Measurements from ENCODE around the gene SLC2A3. TPM values are rescaled to one million over a fixed set of nuclear protein-coding genes. Genes with fewer than 3 reads are reported as not detected.
"Not testable (repeated sequence)": the region's sequence is repeated elsewhere in the genome, so short reads cannot be mapped to it uniquely, and the experiment has no call there.

The SLC2A3 gene
- total RNA-seq, 2 experiments from 2014 or later, result 227 to 230 TPM

DNA sequence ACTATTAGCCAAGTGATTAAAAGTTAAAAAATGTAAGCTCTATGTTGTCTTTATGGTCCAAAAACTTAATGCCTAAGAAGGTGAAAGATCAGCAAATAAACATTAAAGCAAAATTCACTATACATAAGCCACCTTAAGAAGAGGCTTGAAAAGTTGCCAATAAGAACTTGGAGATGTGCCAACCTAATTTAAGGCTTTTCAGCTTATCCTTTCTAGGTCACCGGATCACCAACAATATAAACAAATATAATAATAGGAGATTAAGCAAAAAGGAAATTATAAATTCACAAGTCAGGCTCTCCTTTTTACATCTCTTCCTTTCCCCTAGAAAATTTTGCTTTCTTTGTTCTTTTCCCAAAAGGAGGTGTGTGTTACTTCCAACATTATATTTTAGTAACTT is 30.9 kb downstream of the SLC2A3 start:
- DNase-seq, result no peak
- Mint-ChIP-seq H3K27ac (no peak overlapping the region), H3K9me3 (no peaks in the 10 kb centered on the region), H3K36me3 (ENCODE audit: low read depth) (no peaks in the 10 kb centered on the region), H3K4me3 (no peak overlapping the region), H3K4me1 (no peaks in the 10 kb centered on the region), H3K27me3 (no peaks in the 10 kb centered on the region)
- ChIA-PET POLR2A (no interaction called here), CTCF (no interaction called here)

DNA sequence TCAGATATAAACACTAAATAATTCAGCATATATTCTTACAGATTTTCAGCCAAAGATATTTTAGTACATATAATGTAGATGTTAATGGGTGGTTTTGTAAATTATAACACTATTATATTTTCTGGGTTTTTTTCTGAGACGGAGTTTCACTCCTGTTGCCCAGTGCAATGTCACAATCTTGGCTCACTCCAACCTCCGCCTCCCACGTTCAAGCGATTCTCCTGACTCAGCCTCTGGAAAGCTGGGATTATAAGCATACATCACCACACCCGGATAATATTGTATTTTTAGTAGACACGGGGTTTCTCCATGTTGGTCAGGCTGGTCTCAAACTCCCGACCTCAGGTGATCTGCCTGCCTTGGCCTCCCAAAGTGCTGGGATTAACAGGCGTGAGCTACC is 33.6 kb downstream of the SLC2A3 start:
- DNase-seq; H3K36me3 Mint-ChIP-seq (ENCODE audit: low read depth); CTCF ChIA-PET; H3K9me3 Mint-ChIP-seq; H3K27ac Mint-ChIP-seq; H3K4me1 Mint-ChIP-seq; POLR2A ChIA-PET; H3K4me3 Mint-ChIP-seq; H3K27me3 Mint-ChIP-seq: not testable (repeated sequence)

DNA sequence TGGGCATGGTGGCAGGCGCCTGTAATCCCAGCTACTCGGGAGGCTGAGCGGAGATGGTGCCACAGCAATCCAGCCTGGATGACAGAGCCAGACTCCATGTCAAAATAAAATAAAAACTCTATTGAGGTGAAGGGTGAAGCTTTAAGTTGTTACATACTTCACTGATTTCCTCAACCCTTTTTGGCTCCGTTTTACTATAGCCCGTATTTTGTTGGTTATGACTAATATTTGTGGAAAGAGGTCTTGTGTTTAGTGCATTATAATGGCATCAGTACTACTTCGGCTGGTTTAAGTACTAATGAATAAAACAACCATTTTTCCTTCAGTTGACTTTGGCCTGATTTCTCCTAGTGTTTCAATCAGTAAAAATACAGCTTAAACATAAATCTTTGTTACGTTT is 36.2 kb downstream of the SLC2A3 start:
- DNase-seq, result no peak
- no peaks in the 10 kb centered on the region for H3K9me3 Mint-ChIP-seq
- no peak overlapping the region for H3K27ac Mint-ChIP-seq
- ChIA-PET CTCF (interaction anchor here (0.7 to 1.1 kb wide), 2 partner anchors 14 to 93 kb away, joined by 3 read pairs; no protein-coding TSS in a partner anchor), POLR2A (no interaction called here)
- H3K36me3 Mint-ChIP-seq (ENCODE audit: low read depth), result no peaks in the 10 kb centered on the region
- no peak overlapping the region for H3K4me3 Mint-ChIP-seq
- no peaks in the 10 kb centered on the region for H3K4me1 Mint-ChIP-seq
- H3K27me3 Mint-ChIP-seq, result no peaks in the 10 kb centered on the region

DNA sequence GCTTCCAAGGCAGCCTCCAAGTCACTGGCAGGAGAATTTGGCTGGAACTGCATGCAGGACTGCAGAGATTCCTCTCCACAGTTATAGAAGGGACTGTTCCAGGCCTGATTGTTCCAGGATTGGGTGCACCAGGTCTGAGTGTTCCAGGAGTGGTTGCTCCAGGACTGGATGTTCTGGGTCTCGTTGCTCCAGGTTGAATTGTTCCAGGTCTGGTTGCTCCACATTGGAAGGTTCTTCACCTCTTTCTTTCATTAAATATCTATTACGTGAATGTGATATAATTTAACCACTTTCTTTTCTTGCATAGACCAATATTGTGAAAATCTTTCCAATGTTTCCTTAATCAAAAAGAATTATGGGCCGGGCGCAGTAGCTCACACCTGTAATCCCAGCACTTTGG is 39.3 kb downstream of the SLC2A3 start:
- H3K27ac Mint-ChIP-seq; H3K27me3 Mint-ChIP-seq; H3K9me3 Mint-ChIP-seq; H3K36me3 Mint-ChIP-seq (ENCODE audit: low read depth); H3K4me1 Mint-ChIP-seq; CTCF ChIA-PET; DNase-seq; POLR2A ChIA-PET; H3K4me3 Mint-ChIP-seq: not testable (repeated sequence)

DNA sequence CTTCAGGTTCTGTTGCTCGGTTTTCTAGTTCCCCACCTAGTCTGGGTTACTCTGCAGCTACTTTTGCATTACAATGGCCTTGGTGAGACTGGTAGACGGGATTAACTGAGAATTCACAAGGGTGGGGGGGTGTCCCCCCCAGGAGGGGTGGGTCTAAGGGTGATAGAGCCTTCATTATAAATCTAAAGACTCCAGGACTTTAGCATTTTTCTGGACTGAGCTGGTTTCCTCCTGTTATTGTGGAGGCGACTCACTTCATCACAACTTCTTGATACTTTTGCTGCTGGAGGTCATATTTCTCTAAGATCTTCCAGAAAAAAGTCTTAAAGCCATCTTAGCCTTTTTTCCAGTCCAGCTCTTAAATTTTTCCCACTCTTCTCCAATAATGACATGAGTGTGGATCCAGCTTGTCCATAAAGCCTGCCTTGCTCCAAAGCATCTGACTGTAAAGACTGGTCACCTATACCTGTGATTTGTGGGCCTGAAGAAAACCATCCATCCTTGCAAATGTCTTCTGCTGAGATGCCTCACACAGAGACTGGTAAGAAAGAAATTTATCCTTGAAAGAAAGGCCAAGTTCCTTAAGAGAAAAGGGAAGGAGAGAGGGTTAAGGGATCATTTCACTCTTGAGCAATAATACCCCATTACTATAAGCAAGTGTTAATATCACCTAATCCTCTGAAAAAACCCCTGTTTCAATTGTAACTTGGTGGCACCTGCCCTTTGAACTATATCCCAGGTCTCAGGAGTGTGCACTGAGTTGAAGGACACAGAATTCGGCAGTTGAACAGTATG is 43.6 kb downstream of the SLC2A3 start:
- peaks cover 4% of the 10 kb centered on the region for H3K27me3 Mint-ChIP-seq
- H3K27ac Mint-ChIP-seq, result no peak overlapping the region
- ChIA-PET POLR2A (interaction anchor here (0.7 kb wide), 1 partner anchor 509 kb away, joined by 3 read pairs; no protein-coding TSS in a partner anchor), CTCF (no interaction called here)
- no peaks in the 10 kb centered on the region for H3K9me3 Mint-ChIP-seq
- no peak overlapping the region for H3K4me3 Mint-ChIP-seq
- H3K36me3 Mint-ChIP-seq (ENCODE audit: low read depth), result no peaks in the 10 kb centered on the region
- no peak for DNase-seq
- no peaks in the 10 kb centered on the region for H3K4me1 Mint-ChIP-seq

DNA sequence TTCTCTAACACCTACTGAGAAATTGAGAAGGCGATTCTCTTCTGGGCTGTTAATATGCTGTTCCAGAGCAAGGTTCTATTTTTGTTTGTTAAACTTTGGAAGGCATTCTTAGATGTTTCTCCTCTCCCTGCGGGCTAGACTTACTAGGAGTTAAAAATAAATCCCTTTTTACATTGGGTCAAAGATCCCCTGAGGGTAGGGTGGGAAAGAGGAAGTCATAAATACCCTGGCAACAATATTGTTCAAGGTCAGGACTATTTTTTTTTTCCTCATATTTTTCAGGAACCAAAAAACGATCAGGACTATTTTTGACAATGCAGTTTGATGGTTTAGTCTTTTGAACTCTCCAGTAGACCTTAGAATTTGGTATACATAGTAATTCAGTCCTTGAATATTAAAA is 51.3 kb downstream of the SLC2A3 start:
- no peak overlapping the region for H3K4me3 Mint-ChIP-seq
- H3K36me3 Mint-ChIP-seq (ENCODE audit: low read depth), result no peaks in the 10 kb centered on the region
- no peaks in the 10 kb centered on the region for H3K9me3 Mint-ChIP-seq
- CTCF ChIA-PET, result no interaction called here
- H3K27me3 Mint-ChIP-seq, result peaks cover 10% of the 10 kb centered on the region
- H3K4me1 Mint-ChIP-seq, result no peaks in the 10 kb centered on the region
- H3K27ac Mint-ChIP-seq, result no peak overlapping the region
- POLR2A ChIA-PET, result interaction anchor here (0.6 kb wide), 1 partner anchor 45 kb away, joined by 9 read pairs; no protein-coding TSS in a partner anchor
- no peak for DNase-seq

DNA sequence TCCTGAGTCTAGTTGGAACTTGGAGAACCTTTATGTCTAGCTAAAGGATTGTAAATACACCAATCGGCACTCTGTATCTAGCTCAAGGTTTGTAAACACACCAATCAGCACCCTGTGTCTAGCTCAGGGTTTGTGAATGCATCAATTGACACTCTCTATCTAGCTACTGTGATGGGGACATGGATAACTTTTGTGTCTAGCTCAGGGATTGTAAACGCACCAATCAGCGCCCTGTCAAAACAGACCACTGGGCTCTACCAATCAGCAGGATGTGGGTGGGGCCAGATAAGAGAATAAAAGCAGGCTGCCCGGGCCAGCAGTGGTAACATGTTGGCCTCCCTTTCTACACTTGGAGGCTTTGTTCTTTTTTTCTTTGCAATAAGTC is 54.3 kb downstream of the SLC2A3 start:
- H3K27ac Mint-ChIP-seq; DNase-seq; CTCF ChIA-PET; H3K4me1 Mint-ChIP-seq; H3K27me3 Mint-ChIP-seq; H3K4me3 Mint-ChIP-seq; H3K36me3 Mint-ChIP-seq (ENCODE audit: low read depth); H3K9me3 Mint-ChIP-seq; POLR2A ChIA-PET: not testable (repeated sequence)

DNA sequence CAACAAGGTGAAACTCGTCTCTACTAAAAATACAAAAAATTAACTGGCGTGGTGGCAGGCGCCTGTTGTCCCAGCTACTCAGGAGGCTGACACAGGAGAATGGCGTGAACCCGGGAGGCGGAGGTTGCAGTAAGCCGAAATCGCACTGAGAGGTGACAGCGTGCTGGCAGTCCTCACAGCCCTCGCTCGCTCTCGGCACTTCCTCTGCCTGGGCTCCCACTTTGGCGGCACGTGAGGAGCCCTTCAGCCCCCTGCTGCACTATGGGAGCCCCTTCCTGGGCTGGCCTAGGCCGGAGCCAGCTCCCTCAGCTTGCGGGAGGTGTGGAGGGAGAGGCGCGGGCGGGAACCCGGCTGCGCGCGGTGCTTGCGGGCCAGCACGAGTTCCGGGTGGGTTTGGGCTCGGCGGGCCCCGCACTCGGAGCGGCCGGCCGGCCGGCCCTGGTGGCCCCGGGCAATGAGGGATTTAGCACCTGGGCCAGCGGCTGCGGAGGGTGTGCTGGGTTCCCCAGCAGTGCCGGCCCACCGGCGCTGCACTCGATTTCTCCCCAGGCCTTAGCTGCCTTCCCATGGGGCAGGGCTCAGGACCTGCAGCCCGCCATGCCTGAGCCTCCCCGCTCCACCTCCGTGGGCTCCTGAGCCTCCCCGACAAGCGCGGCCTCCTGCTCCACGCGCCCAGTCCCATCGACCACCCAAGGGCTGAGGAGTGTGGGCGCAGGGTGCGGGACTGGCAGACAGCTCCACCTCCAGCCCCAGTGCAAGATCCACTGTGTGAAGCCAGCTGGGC is 54.8 kb downstream of the SLC2A3 start:
- POLR2A ChIA-PET; H3K27ac Mint-ChIP-seq; H3K36me3 Mint-ChIP-seq (ENCODE audit: low read depth); DNase-seq; CTCF ChIA-PET; H3K9me3 Mint-ChIP-seq; H3K4me3 Mint-ChIP-seq; H3K27me3 Mint-ChIP-seq; H3K4me1 Mint-ChIP-seq: not testable (repeated sequence)

DNA sequence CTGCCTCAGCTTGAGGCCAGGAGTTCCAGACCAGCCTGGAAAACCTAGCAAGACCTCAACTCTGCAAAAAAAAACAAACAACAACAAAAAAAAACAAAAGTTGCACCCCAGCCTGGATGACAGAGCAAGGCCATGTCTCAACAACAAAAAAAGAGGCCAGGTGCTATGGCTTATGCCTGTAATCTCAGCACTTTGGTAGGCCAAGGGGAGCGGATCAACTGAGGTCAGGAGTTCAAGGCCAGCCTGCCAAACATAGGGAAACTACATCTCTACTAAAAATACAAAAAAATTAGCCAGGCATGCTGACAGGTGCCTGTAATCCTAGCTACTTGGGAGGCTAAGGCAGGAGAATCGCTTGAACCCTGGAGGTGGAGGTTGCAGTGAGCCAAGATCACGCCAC is 56.7 kb downstream of the SLC2A3 start:
- peaks cover 1% of the 10 kb centered on the region for H3K27me3 Mint-ChIP-seq
- H3K9me3 Mint-ChIP-seq, result no peaks in the 10 kb centered on the region
- no peak overlapping the region for H3K27ac Mint-ChIP-seq
- ChIA-PET CTCF (no interaction called here), POLR2A (no interaction called here)
- DNase-seq, result no peak
- H3K36me3 Mint-ChIP-seq (ENCODE audit: low read depth), result no peaks in the 10 kb centered on the region
- H3K4me1 Mint-ChIP-seq, result no peaks in the 10 kb centered on the region
- no peak overlapping the region for H3K4me3 Mint-ChIP-seq

DNA sequence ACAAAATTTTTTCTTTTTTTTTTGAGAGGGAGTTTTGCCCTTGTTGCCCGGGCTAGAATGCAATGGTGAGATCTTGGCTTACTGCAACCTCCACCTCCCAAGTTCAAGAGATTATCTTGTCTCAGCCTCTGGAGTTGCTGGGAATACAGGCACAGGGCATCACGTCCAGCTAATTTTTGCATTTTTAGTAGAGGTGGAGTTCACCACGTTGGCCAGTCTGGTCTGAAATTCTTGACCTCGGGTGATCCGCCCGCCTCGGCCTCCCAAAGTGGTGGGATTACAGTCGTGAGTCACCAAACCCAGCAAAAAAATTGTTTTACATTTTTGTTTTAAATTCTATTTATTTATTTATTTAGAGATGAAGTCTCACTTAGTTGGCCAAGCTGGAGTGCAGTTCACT is 58.6 kb downstream of the SLC2A3 start:
- Mint-ChIP-seq H3K27me3 (peaks cover 12% of the 10 kb centered on the region), H3K4me3 (no peak overlapping the region), H3K4me1 (peaks cover 3% of the 10 kb centered on the region), H3K36me3 (ENCODE audit: low read depth) (peaks cover 2% of the 10 kb centered on the region), H3K9me3 (no peaks in the 10 kb centered on the region), H3K27ac (no peak overlapping the region)
- ChIA-PET CTCF (interaction anchor here (1.3 to 1.4 kb wide), 2 partner anchors 9 to 17 kb away, joined by 3 to 4 read pairs; no protein-coding TSS in a partner anchor), POLR2A (no interaction called here)
- no peak for DNase-seq

DNA sequence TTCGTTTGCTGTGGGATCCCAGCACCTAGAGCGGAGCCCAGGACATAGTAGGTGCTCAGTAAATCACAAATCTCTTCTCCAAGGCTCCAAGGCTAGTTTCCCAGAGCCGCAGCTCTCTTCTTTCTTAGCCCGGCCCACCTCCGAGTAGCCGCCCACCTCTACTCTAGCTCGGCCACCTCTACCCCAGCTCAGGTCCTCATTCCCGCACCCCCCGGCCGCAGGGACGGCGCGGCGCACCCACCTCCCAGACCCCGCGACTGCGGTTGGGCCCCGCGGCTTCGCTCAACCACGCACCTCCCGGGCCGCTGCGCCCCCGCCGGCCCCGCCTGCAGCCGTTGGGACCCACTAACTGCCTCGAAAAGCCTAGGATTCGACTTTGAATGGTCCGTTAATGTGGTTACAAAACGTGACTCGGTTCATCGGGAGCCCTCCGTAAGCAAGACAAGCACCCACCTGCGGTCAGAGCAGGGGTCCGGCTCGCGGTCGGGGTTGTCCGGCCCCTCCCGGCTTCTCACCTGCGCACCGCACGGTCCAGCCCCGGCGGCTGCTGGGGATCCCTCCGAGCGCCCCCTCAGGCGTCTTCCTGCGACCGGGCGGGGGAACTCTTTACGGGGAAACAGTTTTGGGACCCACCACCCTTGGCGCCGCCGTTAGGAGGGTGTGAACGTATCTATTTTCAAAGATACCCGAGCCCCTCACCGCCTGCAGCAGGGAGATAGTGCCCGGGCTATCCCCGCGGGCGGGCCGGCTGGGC is 63.2 kb downstream of the SLC2A3 start, which contains the start of gene SLC2A14:
TSS of gene SLC2A14 (minus strand) at position 350 of the 754 bp plus-strand sequence. CDS start 3,035 bp downstream, outside the sequence.
- ChIA-PET POLR2A (no interaction called here), CTCF (no interaction called here)
- Mint-ChIP-seq H3K36me3 (ENCODE audit: low read depth) (peaks cover 2% of the 10 kb centered on the region), H3K27ac (no peak within 1 kb of the TSS), H3K9me3 (no peaks in the 10 kb centered on the region), H3K4me3 (no peak within 1 kb of the TSS), H3K27me3 (peaks cover 37% of the 10 kb centered on the region), H3K4me1 (peaks cover 3% of the 10 kb centered on the region)
- no peak for DNase-seq

DNA sequence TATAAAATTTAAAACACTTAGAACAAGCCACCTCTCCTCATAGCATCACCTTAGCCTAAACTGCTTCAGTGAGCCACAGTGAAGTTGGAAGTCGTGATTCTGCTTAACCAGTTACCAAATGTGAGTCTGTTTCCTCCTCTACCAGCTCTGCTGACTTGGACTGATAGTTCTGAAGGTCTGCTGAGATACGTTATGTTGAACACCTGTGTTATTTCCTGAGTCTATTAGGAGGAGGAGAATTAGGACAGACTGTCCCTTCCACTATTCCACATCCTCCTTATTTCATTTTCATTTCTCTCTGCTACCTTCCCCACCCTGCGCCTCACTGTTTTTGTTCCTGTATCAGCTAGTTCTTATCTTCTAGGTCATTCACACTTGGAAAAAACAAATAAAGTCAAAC is 65.7 kb downstream of the SLC2A3 start:
- Mint-ChIP-seq H3K4me3 (no peak overlapping the region), H3K36me3 (ENCODE audit: low read depth) (peaks cover 2% of the 10 kb centered on the region), H3K9me3 (no peaks in the 10 kb centered on the region), H3K27ac (no peak overlapping the region), H3K27me3 (peaks cover 39% of the 10 kb centered on the region), H3K4me1 (peaks cover 7% of the 10 kb centered on the region)
- CTCF ChIA-PET, result interaction anchor here (1.2 kb wide), 1 partner anchor 39 kb away, joined by 3 read pairs; no protein-coding TSS in a partner anchor
- DNase-seq, result no peak
- POLR2A ChIA-PET, result no interaction called here
